Measurements from ENCODE around the gene GXYLT2. TPM values are rescaled to one million over a fixed set of nuclear protein-coding genes. Genes with fewer than 3 reads are reported as not detected.
A peak's percentile ranks its signal among the peaks of the same experiment; 100 is the strongest.

GXYLT2 gene
- total and polyA plus RNA-seq, 2 of the 13 experiments (the other 11 are each of a cell fraction or from before 2014, with no cell fraction given), result 4.3 to 6.9 TPM

DNA sequence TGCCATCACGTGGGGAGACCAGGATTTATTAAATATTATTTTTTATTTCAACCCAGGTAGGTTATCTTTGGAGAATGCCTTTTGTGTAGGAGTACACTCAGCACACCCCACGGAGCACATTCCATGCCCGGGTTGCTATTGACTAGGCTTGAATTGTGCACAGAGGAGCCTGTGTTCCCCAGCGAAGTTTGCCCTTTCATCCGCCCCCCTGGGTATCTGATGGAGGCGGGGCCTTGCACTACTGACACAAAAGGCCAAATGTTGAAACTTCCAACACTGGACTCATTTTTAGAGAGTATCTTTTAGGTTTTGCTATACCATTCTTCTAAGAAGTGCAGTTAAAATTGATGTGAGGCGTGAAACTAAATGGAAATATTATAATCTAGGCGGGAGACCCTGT, 69.5 kb downstream of the GXYLT2 start (continued):
- TF ChIP-seq U2AF2 (IDR thresholded peaks at IDR 0.05; ENCODE audit: low read depth, low read length), result no peak
- peak; percentile 66 for TF ChIP-seq NR2F6 (IDR thresholded peaks at IDR 0.05)
- TF ChIP-seq NR2F6 (CRISPR knock-in tag; IDR thresholded peaks at IDR 0.05), result peak; percentile 79
- TF ChIP-seq PCBP1 (IDR thresholded peaks at IDR 0.05; ENCODE audit: borderline replicate concordance, low read depth, low read length), result no peak
- TF ChIP-seq, protein P1, sequence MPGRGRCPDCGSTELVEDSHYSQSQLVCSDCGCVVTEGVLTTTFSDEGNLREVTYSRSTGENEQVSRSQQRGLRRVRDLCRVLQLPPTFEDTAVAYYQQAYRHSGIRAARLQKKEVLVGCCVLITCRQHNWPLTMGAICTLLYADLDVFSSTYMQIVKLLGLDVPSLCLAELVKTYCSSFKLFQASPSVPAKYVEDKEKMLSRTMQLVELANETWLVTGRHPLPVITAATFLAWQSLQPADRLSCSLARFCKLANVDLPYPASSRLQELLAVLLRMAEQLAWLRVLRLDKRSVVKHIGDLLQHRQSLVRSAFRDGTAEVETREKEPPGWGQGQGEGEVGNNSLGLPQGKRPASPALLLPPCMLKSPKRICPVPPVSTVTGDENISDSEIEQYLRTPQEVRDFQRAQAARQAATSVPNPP (CRISPR knock-in tag; IDR thresholded peaks at IDR 0.05), result no peak
- TF ChIP-seq, protein P2, sequence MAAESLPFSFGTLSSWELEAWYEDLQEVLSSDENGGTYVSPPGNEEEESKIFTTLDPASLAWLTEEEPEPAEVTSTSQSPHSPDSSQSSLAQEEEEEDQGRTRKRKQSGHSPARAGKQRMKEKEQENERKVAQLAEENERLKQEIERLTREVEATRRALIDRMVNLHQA (CRISPR knock-in tag; IDR thresholded peaks at IDR 0.05), result no peak
- TF ChIP-seq HES4 (CRISPR knock-in tag; IDR thresholded peaks at IDR 0.05; ENCODE audit: borderline replicate concordance), result no peak
- TF ChIP-seq ZNF761 (CRISPR knock-in tag; conservative IDR thresholded peaks at IDR 0.05), result no peak
- TF ChIP-seq ZNF547 (CRISPR knock-in tag; IDR thresholded peaks at IDR 0.05), result no peak
- TF ChIP-seq ZBTB38 (CRISPR knock-in tag; IDR thresholded peaks at IDR 0.05), result no peak
- TF ChIP-seq GZF1 (CRISPR knock-in tag; IDR thresholded peaks at IDR 0.05), result no peak
- no peak for TF ChIP-seq HNRNPK (IDR thresholded peaks at IDR 0.05; ENCODE audit: low read depth, low read length, poor library complexity, severe bottlenecking)
- TF ChIP-seq, protein P3, sequence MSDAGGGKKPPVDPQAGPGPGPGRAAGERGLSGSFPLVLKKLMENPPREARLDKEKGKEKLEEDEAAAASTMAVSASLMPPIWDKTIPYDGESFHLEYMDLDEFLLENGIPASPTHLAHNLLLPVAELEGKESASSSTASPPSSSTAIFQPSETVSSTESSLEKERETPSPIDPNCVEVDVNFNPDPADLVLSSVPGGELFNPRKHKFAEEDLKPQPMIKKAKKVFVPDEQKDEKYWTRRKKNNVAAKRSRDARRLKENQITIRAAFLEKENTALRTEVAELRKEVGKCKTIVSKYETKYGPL (CRISPR knock-in tag; IDR thresholded peaks at IDR 0.05), result no peak
- TF ChIP-seq, protein P4, sequence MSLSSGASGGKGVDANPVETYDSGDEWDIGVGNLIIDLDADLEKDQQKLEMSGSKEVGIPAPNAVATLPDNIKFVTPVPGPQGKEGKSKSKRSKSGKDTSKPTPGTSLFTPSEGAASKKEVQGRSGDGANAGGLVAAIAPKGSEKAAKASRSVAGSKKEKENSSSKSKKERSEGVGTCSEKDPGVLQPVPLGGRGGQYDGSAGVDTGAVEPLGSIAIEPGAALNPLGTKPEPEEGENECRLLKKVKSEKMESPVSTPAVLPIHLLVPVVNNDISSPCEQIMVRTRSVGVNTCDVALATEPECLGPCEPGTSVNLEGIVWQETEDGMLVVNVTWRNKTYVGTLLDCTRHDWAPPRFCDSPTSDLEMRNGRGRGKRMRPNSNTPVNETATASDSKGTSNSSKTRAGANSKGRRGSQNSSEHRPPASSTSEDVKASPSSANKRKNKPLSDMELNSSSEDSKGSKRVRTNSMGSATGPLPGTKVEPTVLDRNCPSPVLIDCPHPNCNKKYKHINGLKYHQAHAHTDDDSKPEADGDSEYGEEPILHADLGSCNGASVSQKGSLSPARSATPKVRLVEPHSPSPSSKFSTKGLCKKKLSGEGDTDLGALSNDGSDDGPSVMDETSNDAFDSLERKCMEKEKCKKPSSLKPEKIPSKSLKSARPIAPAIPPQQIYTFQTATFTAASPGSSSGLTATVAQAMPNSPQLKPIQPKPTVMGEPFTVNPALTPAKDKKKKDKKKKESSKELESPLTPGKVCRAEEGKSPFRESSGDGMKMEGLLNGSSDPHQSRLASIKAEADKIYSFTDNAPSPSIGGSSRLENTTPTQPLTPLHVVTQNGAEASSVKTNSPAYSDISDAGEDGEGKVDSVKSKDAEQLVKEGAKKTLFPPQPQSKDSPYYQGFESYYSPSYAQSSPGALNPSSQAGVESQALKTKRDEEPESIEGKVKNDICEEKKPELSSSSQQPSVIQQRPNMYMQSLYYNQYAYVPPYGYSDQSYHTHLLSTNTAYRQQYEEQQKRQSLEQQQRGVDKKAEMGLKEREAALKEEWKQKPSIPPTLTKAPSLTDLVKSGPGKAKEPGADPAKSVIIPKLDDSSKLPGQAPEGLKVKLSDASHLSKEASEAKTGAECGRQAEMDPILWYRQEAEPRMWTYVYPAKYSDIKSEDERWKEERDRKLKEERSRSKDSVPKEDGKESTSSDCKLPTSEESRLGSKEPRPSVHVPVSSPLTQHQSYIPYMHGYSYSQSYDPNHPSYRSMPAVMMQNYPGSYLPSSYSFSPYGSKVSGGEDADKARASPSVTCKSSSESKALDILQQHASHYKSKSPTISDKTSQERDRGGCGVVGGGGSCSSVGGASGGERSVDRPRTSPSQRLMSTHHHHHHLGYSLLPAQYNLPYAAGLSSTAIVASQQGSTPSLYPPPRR (CRISPR knock-in tag; IDR thresholded peaks at IDR 0.05; ENCODE audit: borderline replicate concordance), result no peak
- no peak for TF ChIP-seq SPEN (CRISPR knock-in tag; IDR thresholded peaks at IDR 0.05; ENCODE audit: low read depth)
- no peak for TF ChIP-seq RFXAP (CRISPR knock-in tag; IDR thresholded peaks at IDR 0.05; ENCODE audit: borderline replicate concordance)
- no peak for TF ChIP-seq ZNF572 (CRISPR knock-in tag; IDR thresholded peaks at IDR 0.05)
- peak; percentile 59; the same call in 1 of the 2 replicates for TF ChIP-seq RARA (CRISPR knock-in tag; IDR thresholded peaks at IDR 0.05)
- peak; percentile 83 for TF ChIP-seq NCOA2 (CRISPR knock-in tag; IDR thresholded peaks at IDR 0.05)
- TF ChIP-seq DR1 (CRISPR knock-in tag; IDR thresholded peaks at IDR 0.05), result no peak
- no peak for TF ChIP-seq EED (CRISPR knock-in tag; IDR thresholded peaks at IDR 0.05)
- peak; percentile 51; the same call in 1 of the 2 replicates for TF ChIP-seq POGZ (CRISPR knock-in tag; IDR thresholded peaks at IDR 0.05)
- TF ChIP-seq FOXK1 (CRISPR knock-in tag; IDR thresholded peaks at IDR 0.05; ENCODE audit: borderline replicate concordance, low read depth), result peak; percentile 54; the same call in 1 of the 2 replicates

All from HepG2 (cell line).